OCI-M2 (cell line): ENCODE measurements around the gene GAL3ST3.
"Not testable (repeated sequence)": the region's sequence is repeated elsewhere in the genome, so short reads cannot be mapped to it uniquely, and the experiment has no call there.

Experiments used
- DNase-seq: peaks from one replicate; lab custom pipeline; 2025; ENCODE audit not compliant: unreplicated experiment; lab: John Stamatoyannopoulos, UW

Gene GAL3ST3

GRCh38 chr11:66048547-66049323 is at the start of gene GAL3ST3:
GAL3ST3 (minus strand) TSS chr11:66049161; CDS start chr11:66045415, 3,746 bp downstream.
- DNase-seq, result no peak

- not testable (repeated sequence) for DNase-seq
Observed at GRCh38 chr11:66092125-66092524, 43.2 kb upstream of the GAL3ST3 start.

- no peak for DNase-seq
Observed at GRCh38 chr11:66090288-66090687, 41.3 kb upstream of the GAL3ST3 start.

GRCh38 chr11:66089067-66089466 is 40.1 kb upstream of the GAL3ST3 start:
- DNase-seq, result no peak

- no peak for DNase-seq
Observed at GRCh38 chr11:66087148-66087908, 38.4 kb upstream of the GAL3ST3 start.

- DNase-seq, result no peak
Observed at GRCh38 chr11:66084821-66085475, 36.0 kb upstream of the GAL3ST3 start.

- no peak for DNase-seq
Observed at GRCh38 chr11:66083767-66084166, 34.8 kb upstream of the GAL3ST3 start.

- no peak for DNase-seq
Observed at GRCh38 chr11:66082946-66083698, 34.2 kb upstream of the GAL3ST3 start.

GRCh38 chr11:66081505-66081904 is 32.5 kb upstream of the GAL3ST3 start:
- DNase-seq, result peak; percentile 37

- no peak for DNase-seq
Observed at GRCh38 chr11:66080055-66080817, 31.3 kb upstream of the GAL3ST3 start.

- DNase-seq, result not testable (repeated sequence)
Observed at GRCh38 chr11:66078949-66079348, 30.0 kb upstream of the GAL3ST3 start.

- DNase-seq, result no peak
Observed at GRCh38 chr11:66077927-66078326, 29.0 kb upstream of the GAL3ST3 start.

- no peak for DNase-seq
Observed at GRCh38 chr11:66076561-66076960, 27.6 kb upstream of the GAL3ST3 start.

- no peak for DNase-seq
Observed at GRCh38 chr11:66075273-66075672, 26.3 kb upstream of the GAL3ST3 start.

- DNase-seq, result no peak
Observed at GRCh38 chr11:66073669-66074068, 24.7 kb upstream of the GAL3ST3 start.

GRCh38 chr11:66072518-66072917 is 23.6 kb upstream of the GAL3ST3 start:
- no peak for DNase-seq

GRCh38 chr11:66072081-66072480 is 23.1 kb upstream of the GAL3ST3 start:
- DNase-seq, result no peak

- no peak for DNase-seq
Observed at GRCh38 chr11:66071381-66071801, 22.4 kb upstream of the GAL3ST3 start.

- no peak for DNase-seq
Observed at GRCh38 chr11:66070604-66071380, 21.8 kb upstream of the GAL3ST3 start.
